Osteoblast (primary cell): ENCODE results near the gene PEX19. TPM values are rescaled to one million over a fixed set of nuclear protein-coding genes. Genes with fewer than 3 reads are reported as not detected.

Source experiments
- DNase-seq: peaks from one replicate; pipeline ENCODE4 v3.0.0; 2011; ENCODE audit warnings: low spot score, mixed read lengths; ENCODE audit not compliant: insufficient read length; ENCODE audit errors: missing footprints
- H2AFZ ChIP-seq: 2 replicates; pipeline ENCODE4 v1.6.0; 2011; ENCODE audit warnings: mild to moderate bottlenecking, low read length
- H3K27ac ChIP-seq: 2 replicates; pipeline ENCODE4 v1.5.1; 2011; ENCODE audit warnings: mild to moderate bottlenecking, low read depth, low read length, moderate library complexity
- H3K27me3 ChIP-seq: 2 replicates; pipeline ENCODE4 v1.6.0; 2012; ENCODE audit warnings: mild to moderate bottlenecking, control low read depth, inconsistent platforms, low read length, moderate library complexity; ENCODE audit not compliant: insufficient read depth
- H3K36me3 ChIP-seq: 2 replicates; pipeline ENCODE4 v1.5.1; 2011; ENCODE audit warnings: mild to moderate bottlenecking, low read length, control low read depth, moderate library complexity; ENCODE audit not compliant: insufficient read depth
- H3K4me1 ChIP-seq: 2 replicates; pipeline ENCODE4 v1.5.1; 2011; ENCODE audit warnings: mild to moderate bottlenecking, low read length, control low read depth, moderate library complexity; ENCODE audit not compliant: insufficient read depth
- H3K4me2 ChIP-seq: 2 replicates; pipeline ENCODE4 v1.6.0; 2011; ENCODE audit warnings: mild to moderate bottlenecking, low read length; ENCODE audit not compliant: insufficient read depth
- H3K4me3 ChIP-seq: fragments of 200-600 bp; sonication (generic); 3 replicates; pipeline ENCODE4 v1.5.1; 2012; ENCODE audit warnings: mild to moderate bottlenecking, low read length, inconsistent platforms; ENCODE audit not compliant: insufficient read depth
- H3K79me2 ChIP-seq: 2 replicates; pipeline ENCODE4 v1.6.0; 2012; ENCODE audit warnings: mild to moderate bottlenecking, low read length, control low read depth, inconsistent platforms; ENCODE audit not compliant: insufficient read depth
- H3K9me3 ChIP-seq: 2 replicates; pipeline ENCODE4 v1.5.1; 2011; ENCODE audit warnings: low read depth, low read length, control low read depth
- H4K20me1 ChIP-seq: 2 replicates; pipeline ENCODE4 v1.6.0; 2012; ENCODE audit warnings: mild to moderate bottlenecking, low read length, control low read depth; ENCODE audit not compliant: insufficient read depth
- CTCF ChIP-seq: IDR thresholded peaks from 2 replicates; pipeline ENCODE4 v1.5.1; 2011; ENCODE audit warnings: mild to moderate bottlenecking, low read depth, low read length, moderate library complexity; ENCODE audit errors: extremely low read depth
- total RNA-seq: library from RNA; depleted of rRNA; stranded (reverse); fragments of >200 nt; gene quantifications from 2 replicates; pipeline ENCODE4 v1.2.3, GENCODE V29; 2012

Gene PEX19
- total RNA-seq, 1 donor: 38.0 TPM

GRCh38 chr1:160277330-160277729 is 7.6 kb downstream of the PEX19 start:
- no peaks in the 10 kb centered on the region for H3K4me1 ChIP-seq
- no peak overlapping the region for H3K27ac ChIP-seq
- DNase-seq: no peak
- no peaks in the 10 kb centered on the region for H4K20me1 ChIP-seq
- no peak for TF ChIP-seq CTCF
- H3K36me3 ChIP-seq: peaks cover 59% of the 10 kb centered on the region
- peaks cover 3% of the 10 kb centered on the region for H3K79me2 ChIP-seq
- H3K4me2 ChIP-seq: no peak overlapping the region
- H3K4me3 ChIP-seq: no peak overlapping the region
- H3K9me3 ChIP-seq: no peaks in the 10 kb centered on the region
- no peak overlapping the region for H2AFZ ChIP-seq
- H3K27me3 ChIP-seq: no peaks in the 10 kb centered on the region

- DNase-seq: no peak
- H3K4me3 ChIP-seq: no peak overlapping the region
- no peaks in the 10 kb centered on the region for H3K4me1 ChIP-seq
- no peaks in the 10 kb centered on the region for H3K27me3 ChIP-seq
- no peak overlapping the region for H3K4me2 ChIP-seq
- no peaks in the 10 kb centered on the region for H4K20me1 ChIP-seq
- H2AFZ ChIP-seq: no peak overlapping the region
- no peak for TF ChIP-seq CTCF
- H3K36me3 ChIP-seq: no peaks in the 10 kb centered on the region
- H3K9me3 ChIP-seq: no peaks in the 10 kb centered on the region
- H3K27ac ChIP-seq: no peak overlapping the region
- no peaks in the 10 kb centered on the region for H3K79me2 ChIP-seq
These were observed 13.9 kb downstream of the PEX19 start for GRCh38 chr1:160271025-160271424.

GRCh38 chr1:160267284-160267991 is 17.5 kb downstream of the PEX19 start:
- no peak overlapping the region for H3K4me2 ChIP-seq
- H3K36me3 ChIP-seq: no peaks in the 10 kb centered on the region
- H3K4me1 ChIP-seq: peaks cover 4% of the 10 kb centered on the region
- no peak overlapping the region for H3K4me3 ChIP-seq
- H3K27ac ChIP-seq: no peak overlapping the region
- no peaks in the 10 kb centered on the region for H3K27me3 ChIP-seq
- TF ChIP-seq CTCF: no peak
- H2AFZ ChIP-seq: no peak overlapping the region
- H3K9me3 ChIP-seq: no peaks in the 10 kb centered on the region
- H3K79me2 ChIP-seq: no peaks in the 10 kb centered on the region
- DNase-seq: no peak
- no peaks in the 10 kb centered on the region for H4K20me1 ChIP-seq

GRCh38 chr1:160264795-160265307 is 20.1 kb downstream of the PEX19 start:
- DNase-seq: no peak
- no peaks in the 10 kb centered on the region for H3K36me3 ChIP-seq
- H2AFZ ChIP-seq: no peak overlapping the region
- H3K4me3 ChIP-seq: no peak overlapping the region
- no peak for TF ChIP-seq CTCF
- peaks cover 20% of the 10 kb centered on the region for H3K4me1 ChIP-seq
- no peaks in the 10 kb centered on the region for H3K9me3 ChIP-seq
- peaks cover 8% of the 10 kb centered on the region for H4K20me1 ChIP-seq
- no peak overlapping the region for H3K27ac ChIP-seq
- peaks cover 12% of the 10 kb centered on the region for H3K79me2 ChIP-seq
- H3K4me2 ChIP-seq: no peak overlapping the region
- no peaks in the 10 kb centered on the region for H3K27me3 ChIP-seq
